Bronchial epithelial cell (primary cell): Measurements from ENCODE around the gene ELF1. TPM values are rescaled to one million over a fixed set of nuclear protein-coding genes. Genes with fewer than 3 reads are reported as not detected.

Experiments
- DNase-seq: peaks from one replicate; pipeline ENCODE4 v3.0.0-alpha.2; 2010; ENCODE audit warnings: low read depth
- FAIRE-seq: peaks from 2 replicates; lab custom pipeline; 2011; peaks lifted over from hg19 to GRCh38; lab: Jason Lieb, UNC
- H3K27me3 ChIP-seq: 2 replicates; pipeline ENCODE4 v1.5.1; 2011; ENCODE audit warnings: low read length; ENCODE audit not compliant: control insufficient read depth, insufficient read depth
- H3K36me3 ChIP-seq: 2 replicates; pipeline ENCODE4 v1.5.1; 2011; ENCODE audit warnings: low read length; ENCODE audit not compliant: control insufficient read depth, insufficient read depth
- H3K4me3 ChIP-seq: 2 replicates; pipeline ENCODE4 v1.5.1; 2011; ENCODE audit warnings: mild to moderate bottlenecking, low read depth, low read length, control low read depth
- CTCF ChIP-seq: IDR thresholded peaks from 2 replicates; pipeline ENCODE4 v1.5.1; 2011; ENCODE audit warnings: mild to moderate bottlenecking, moderate library complexity, low read length, control low read depth, inconsistent platforms; ENCODE audit not compliant: insufficient read depth, severe bottlenecking
- total RNA-seq: library from RNA; depleted of rRNA; stranded (reverse); fragments of >200 nt; gene quantifications from 2 replicates; pipeline ENCODE4 v1.2.1, GENCODE V29; 2014

The ELF1 gene
- total RNA-seq, 1 donor from 2014 or later, result 57.7 TPM

DNA sequence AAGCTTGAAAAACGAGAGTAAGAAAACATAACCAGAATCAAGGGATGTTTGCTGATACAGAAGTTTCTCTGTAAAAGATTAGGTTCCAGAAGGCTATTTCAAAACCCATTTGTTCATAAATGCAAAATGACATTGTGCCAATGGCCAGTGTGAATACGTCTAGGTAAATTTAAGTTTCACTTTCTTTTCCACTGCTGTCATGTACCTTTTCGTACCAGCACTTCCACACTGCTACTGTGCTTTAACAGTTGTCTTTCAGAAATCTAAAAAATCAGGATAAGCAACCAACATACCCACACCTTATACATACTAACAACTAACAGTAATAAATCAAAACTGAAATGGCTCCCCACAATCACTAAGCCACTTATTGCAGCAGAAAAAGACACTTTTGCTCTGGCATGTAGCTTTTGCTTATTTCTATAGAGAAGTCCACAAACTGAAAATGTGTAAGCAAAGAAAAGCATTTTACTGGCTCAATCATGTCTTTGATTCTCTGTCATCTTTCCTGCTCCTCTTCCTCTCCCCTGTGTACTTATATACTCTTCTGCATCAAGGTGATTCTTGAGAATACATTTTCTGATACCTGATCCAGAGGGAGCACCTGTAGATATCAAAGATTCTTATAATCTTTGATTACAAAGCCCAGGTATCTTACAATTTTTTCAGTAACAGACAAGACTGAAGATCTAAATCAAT lies 34.3 kb downstream of the ELF1 start:
- peak; percentile 25 for DNase-seq
- TF ChIP-seq CTCF, result no peak
- Histone ChIP-seq H3K36me3 (peaks cover 2% of the 10 kb centered on the region), H3K4me3 (no peak overlapping the region), H3K27me3 (no peaks in the 10 kb centered on the region)
- FAIRE-seq, result no peak

GRCh38 chr13:40983725-40984667 lies 35.1 kb downstream of the ELF1 start:
- no peak for TF ChIP-seq CTCF
- no peak overlapping the region for H3K4me3 ChIP-seq

DNA sequence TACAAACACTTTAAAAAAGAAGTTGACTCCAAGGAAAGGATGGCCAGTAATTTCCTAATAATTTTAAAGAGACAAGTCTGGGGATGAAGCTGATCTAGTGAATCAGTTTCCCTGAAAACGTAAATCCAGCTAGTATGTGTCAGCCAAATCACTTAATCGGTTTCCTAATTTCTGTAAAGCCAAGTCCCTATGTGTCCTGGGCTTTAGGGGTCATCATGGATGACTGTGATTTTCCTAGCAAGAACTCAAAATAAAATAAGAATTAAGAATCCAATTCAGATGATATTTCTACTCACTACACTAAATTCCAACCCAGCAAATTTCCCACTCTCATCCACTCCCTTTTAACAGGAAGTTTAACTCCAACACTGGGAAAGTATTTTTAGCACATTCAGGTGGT lies 35.9 kb downstream of the ELF1 start:
- DNase-seq (peak; percentile 58), FAIRE-seq (no peak)
- no peak for TF ChIP-seq CTCF
- Histone ChIP-seq H3K4me3 (no peak overlapping the region), H3K27me3 (no peaks in the 10 kb centered on the region), H3K36me3 (peaks cover 2% of the 10 kb centered on the region)

More at GRCh38 chr13:40983725-40984667, 35.1 kb downstream of the ELF1 start:
- H3K27me3 ChIP-seq, result no peaks in the 10 kb centered on the region
- DNase-seq, result peak; percentile 20
- peaks cover 2% of the 10 kb centered on the region for H3K36me3 ChIP-seq
- FAIRE-seq, result no peak

DNA sequence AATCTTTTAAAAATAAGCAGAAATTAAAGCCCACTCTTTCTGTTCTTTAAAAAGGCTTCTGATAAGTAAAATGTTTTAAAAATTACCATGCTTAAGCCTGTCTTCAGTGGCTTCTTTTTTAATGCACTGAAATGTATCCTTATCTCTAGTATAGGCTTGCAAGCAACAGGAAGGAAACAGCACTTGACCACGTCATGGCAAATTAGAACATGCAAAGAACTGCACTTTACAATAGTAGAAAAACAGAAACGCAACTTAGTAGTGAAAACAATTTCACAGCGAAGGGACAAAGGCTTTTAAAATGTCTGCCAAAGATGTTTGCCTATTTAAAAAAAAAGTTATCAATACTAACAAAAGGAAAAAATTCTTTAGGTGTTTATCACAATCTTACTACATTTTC lies 36.3 kb downstream of the ELF1 start:
- FAIRE-seq, result no peak
- no peak for TF ChIP-seq CTCF
- H3K36me3 ChIP-seq, result peaks cover 2% of the 10 kb centered on the region
- peak; percentile 72 for DNase-seq
- no peaks in the 10 kb centered on the region for H3K27me3 ChIP-seq
- H3K4me3 ChIP-seq, result no peak overlapping the region

GRCh38 chr13:40981949-40982348 lies 37.2 kb downstream of the ELF1 start:
- Histone ChIP-seq H3K36me3 (peaks cover 2% of the 10 kb centered on the region), H3K4me3 (peak overlapping the region; percentile 9), H3K27me3 (no peaks in the 10 kb centered on the region)
- no peak for DNase-seq
- no peak for TF ChIP-seq CTCF
- FAIRE-seq, result no peak
